ENCODE measurements around the gene CD8B2.
"Not testable (repeated sequence)": the region's sequence is repeated elsewhere in the genome, so short reads cannot be mapped to it uniquely, and the experiment has no call there.

Gene CD8B2

GRCh38 chr2:106555053-106555452 lies 67.9 kb downstream of the CD8B2 start:
- no peak overlapping the region for H3K4me3 ChIP-seq (ENCODE audit: low read depth, low read length)
- H3K9me3 ChIP-seq (ENCODE audit: control insufficient read depth, insufficient read depth, low read length), result no peaks in the 10 kb centered on the region
- H3K27me3 ChIP-seq (ENCODE audit: control insufficient read depth, insufficient read depth, low read length), result no peaks in the 10 kb centered on the region
- no peak overlapping the region for H3K9ac ChIP-seq (ENCODE audit: low read depth, low read length)
- H3K4me1 ChIP-seq (ENCODE audit: control insufficient read depth, insufficient read depth, low read length), result no peaks in the 10 kb centered on the region
- H3K36me3 ChIP-seq (ENCODE audit: control insufficient read depth, insufficient read depth, low read length), result no peaks in the 10 kb centered on the region

GRCh38 chr2:106559786-106560185 lies 72.6 kb downstream of the CD8B2 start:
- not testable (repeated sequence) for H3K4me3 ChIP-seq (ENCODE audit: low read depth, low read length); H3K9ac ChIP-seq (ENCODE audit: low read depth, low read length); H3K36me3 ChIP-seq (ENCODE audit: control insufficient read depth, insufficient read depth, low read length); H3K4me1 ChIP-seq (ENCODE audit: control insufficient read depth, insufficient read depth, low read length); H3K27me3 ChIP-seq (ENCODE audit: control insufficient read depth, insufficient read depth, low read length); H3K9me3 ChIP-seq (ENCODE audit: control insufficient read depth, insufficient read depth, low read length)

- H3K9me3 ChIP-seq (ENCODE audit: control insufficient read depth, insufficient read depth, low read length), result no peaks in the 10 kb centered on the region
- no peaks in the 10 kb centered on the region for H3K4me1 ChIP-seq (ENCODE audit: control insufficient read depth, insufficient read depth, low read length)
- H3K27me3 ChIP-seq (ENCODE audit: control insufficient read depth, insufficient read depth, low read length), result no peaks in the 10 kb centered on the region
- H3K9ac ChIP-seq (ENCODE audit: low read depth, low read length), result no peak overlapping the region
- no peaks in the 10 kb centered on the region for H3K36me3 ChIP-seq (ENCODE audit: control insufficient read depth, insufficient read depth, low read length)
- H3K4me3 ChIP-seq (ENCODE audit: low read depth, low read length), result no peak overlapping the region
Measured at GRCh38 chr2:106560773-106561172, 73.6 kb downstream of the CD8B2 start.

GRCh38 chr2:106561356-106561755 lies 74.2 kb downstream of the CD8B2 start:
- Histone ChIP-seq H3K36me3 (ENCODE audit: control insufficient read depth, insufficient read depth, low read length) (no peaks in the 10 kb centered on the region), H3K4me3 (ENCODE audit: low read depth, low read length) (no peak overlapping the region), H3K27me3 (ENCODE audit: control insufficient read depth, insufficient read depth, low read length) (no peaks in the 10 kb centered on the region), H3K9ac (ENCODE audit: low read depth, low read length) (no peak overlapping the region), H3K4me1 (ENCODE audit: control insufficient read depth, insufficient read depth, low read length) (no peaks in the 10 kb centered on the region), H3K9me3 (ENCODE audit: control insufficient read depth, insufficient read depth, low read length) (no peaks in the 10 kb centered on the region)

GRCh38 chr2:106561803-106562202 lies 74.6 kb downstream of the CD8B2 start:
- no peak overlapping the region for H3K9ac ChIP-seq (ENCODE audit: low read depth, low read length)

GRCh38 chr2:106562268-106563186 lies 75.4 kb downstream of the CD8B2 start:
- Histone ChIP-seq H3K27me3 (ENCODE audit: control insufficient read depth, insufficient read depth, low read length) (no peaks in the 10 kb centered on the region), H3K9ac (ENCODE audit: low read depth, low read length) (no peak overlapping the region), H3K4me3 (ENCODE audit: low read depth, low read length) (no peak overlapping the region)

More at GRCh38 chr2:106561803-106562202, 74.6 kb downstream of the CD8B2 start:
- Histone ChIP-seq H3K36me3 (ENCODE audit: control insufficient read depth, insufficient read depth, low read length) (no peaks in the 10 kb centered on the region), H3K4me3 (ENCODE audit: low read depth, low read length) (no peak overlapping the region), H3K9me3 (ENCODE audit: control insufficient read depth, insufficient read depth, low read length) (no peaks in the 10 kb centered on the region), H3K27me3 (ENCODE audit: control insufficient read depth, insufficient read depth, low read length) (no peaks in the 10 kb centered on the region), H3K4me1 (ENCODE audit: control insufficient read depth, insufficient read depth, low read length) (no peaks in the 10 kb centered on the region)

GRCh38 chr2:106563195-106563594 lies 76.0 kb downstream of the CD8B2 start:
- H3K36me3 ChIP-seq (ENCODE audit: control insufficient read depth, insufficient read depth, low read length), result no peaks in the 10 kb centered on the region

More at GRCh38 chr2:106562268-106563186, 75.4 kb downstream of the CD8B2 start:
- Histone ChIP-seq H3K9me3 (ENCODE audit: control insufficient read depth, insufficient read depth, low read length) (no peaks in the 10 kb centered on the region), H3K4me1 (ENCODE audit: control insufficient read depth, insufficient read depth, low read length) (no peaks in the 10 kb centered on the region), H3K36me3 (ENCODE audit: control insufficient read depth, insufficient read depth, low read length) (no peaks in the 10 kb centered on the region)

GRCh38 chr2:106565599-106565998 lies 78.4 kb downstream of the CD8B2 start:
- no peaks in the 10 kb centered on the region for H3K27me3 ChIP-seq (ENCODE audit: control insufficient read depth, insufficient read depth, low read length)
- no peak overlapping the region for H3K9ac ChIP-seq (ENCODE audit: low read depth, low read length)
- H3K4me1 ChIP-seq (ENCODE audit: control insufficient read depth, insufficient read depth, low read length), result no peaks in the 10 kb centered on the region
- H3K4me3 ChIP-seq (ENCODE audit: low read depth, low read length), result no peak overlapping the region
- no peaks in the 10 kb centered on the region for H3K36me3 ChIP-seq (ENCODE audit: control insufficient read depth, insufficient read depth, low read length)
- H3K9me3 ChIP-seq (ENCODE audit: control insufficient read depth, insufficient read depth, low read length), result no peaks in the 10 kb centered on the region

More at GRCh38 chr2:106563195-106563594, 76.0 kb downstream of the CD8B2 start:
- H3K4me3 ChIP-seq (ENCODE audit: low read depth, low read length), result no peak overlapping the region
- no peaks in the 10 kb centered on the region for H3K9me3 ChIP-seq (ENCODE audit: control insufficient read depth, insufficient read depth, low read length)
- no peaks in the 10 kb centered on the region for H3K27me3 ChIP-seq (ENCODE audit: control insufficient read depth, insufficient read depth, low read length)
- no peaks in the 10 kb centered on the region for H3K4me1 ChIP-seq (ENCODE audit: control insufficient read depth, insufficient read depth, low read length)
- no peak overlapping the region for H3K9ac ChIP-seq (ENCODE audit: low read depth, low read length)

- Histone ChIP-seq H3K4me3 (ENCODE audit: low read depth, low read length) (no peak overlapping the region), H3K4me1 (ENCODE audit: control insufficient read depth, insufficient read depth, low read length) (no peaks in the 10 kb centered on the region), H3K9ac (ENCODE audit: low read depth, low read length) (no peak overlapping the region), H3K27me3 (ENCODE audit: control insufficient read depth, insufficient read depth, low read length) (no peaks in the 10 kb centered on the region), H3K9me3 (ENCODE audit: control insufficient read depth, insufficient read depth, low read length) (no peaks in the 10 kb centered on the region), H3K36me3 (ENCODE audit: control insufficient read depth, insufficient read depth, low read length) (no peaks in the 10 kb centered on the region)
Measured at GRCh38 chr2:106566050-106566449, 78.9 kb downstream of the CD8B2 start.

- not testable (repeated sequence) for H3K4me1 ChIP-seq (ENCODE audit: control insufficient read depth, insufficient read depth, low read length); H3K27me3 ChIP-seq (ENCODE audit: control insufficient read depth, insufficient read depth, low read length); H3K4me3 ChIP-seq (ENCODE audit: low read depth, low read length); H3K36me3 ChIP-seq (ENCODE audit: control insufficient read depth, insufficient read depth, low read length); H3K9me3 ChIP-seq (ENCODE audit: control insufficient read depth, insufficient read depth, low read length); H3K9ac ChIP-seq (ENCODE audit: low read depth, low read length)
Measured at GRCh38 chr2:106566484-106566883, 79.3 kb downstream of the CD8B2 start.

GRCh38 chr2:106570316-106570715 lies 83.2 kb downstream of the CD8B2 start:
- no peaks in the 10 kb centered on the region for H3K4me1 ChIP-seq (ENCODE audit: control insufficient read depth, insufficient read depth, low read length)
- H3K4me3 ChIP-seq (ENCODE audit: low read depth, low read length), result no peak overlapping the region
- H3K27me3 ChIP-seq (ENCODE audit: control insufficient read depth, insufficient read depth, low read length), result no peaks in the 10 kb centered on the region
- H3K36me3 ChIP-seq (ENCODE audit: control insufficient read depth, insufficient read depth, low read length), result no peaks in the 10 kb centered on the region
- no peaks in the 10 kb centered on the region for H3K9me3 ChIP-seq (ENCODE audit: control insufficient read depth, insufficient read depth, low read length)
- H3K9ac ChIP-seq (ENCODE audit: low read depth, low read length), result no peak overlapping the region
